Calu3 (cell line): ENCODE data around the gene METTL24. TPM values are rescaled to one million over a fixed set of nuclear protein-coding genes. Genes with fewer than 3 reads are reported as not detected.

Source experiments
- BruUV-seq: library from RNA; stranded (reverse); fragments of 400-500 nt; replicated peaks from 2 replicates; lab custom pipeline; 2021; lab: Mats Ljungman, UMichigan
- CTCF ChIA-PET: fragments of 300-600 bp; sonication (Branson Sonifier 250); formaldehyde crosslinking; loops from one replicate; lab custom pipeline; 2022; ENCODE audit warnings: antibody characterized with exemption; lab: Charles Lee
- DNase-seq: peaks from one replicate; pipeline ENCODE4 v3.0.0; 2022
- H3K27ac Mint-ChIP-seq: one replicate; pipeline ENCODE4 v1.8.0; 2022; ENCODE audit warnings: mixed read lengths; ENCODE audit not compliant: unreplicated experiment
- H3K27me3 Mint-ChIP-seq: one replicate; pipeline ENCODE4 v1.8.0; 2022; ENCODE audit warnings: mixed read lengths; ENCODE audit not compliant: unreplicated experiment
- H3K36me3 Mint-ChIP-seq: one replicate; pipeline ENCODE4 v1.8.0; 2022; ENCODE audit warnings: mild to moderate bottlenecking, moderate library complexity, mixed read lengths; ENCODE audit not compliant: insufficient read depth, unreplicated experiment
- H3K4me1 Mint-ChIP-seq: one replicate; pipeline ENCODE4 v1.8.0; 2022; ENCODE audit warnings: mild to moderate bottlenecking, low read depth, mixed read lengths; ENCODE audit not compliant: unreplicated experiment
- H3K4me3 Mint-ChIP-seq: one replicate; pipeline ENCODE4 v1.8.0; 2022; ENCODE audit warnings: mild to moderate bottlenecking, low read depth, moderate library complexity, mixed read lengths; ENCODE audit not compliant: unreplicated experiment
- H3K9me3 Mint-ChIP-seq: one replicate; pipeline ENCODE4 v1.8.0; 2022; ENCODE audit warnings: low read depth, mixed read lengths; ENCODE audit not compliant: unreplicated experiment
- CTCF ChIP-seq: fragments of 200-600 bp; IDR thresholded peaks from one replicate; pipeline ENCODE4 v1.8.0; 2022; ENCODE audit warnings: antibody characterized with exemption; ENCODE audit not compliant: unreplicated experiment
- intact Hi-C: fragments of 100-400 bp; cut with micrococcal nuclease; formaldehyde crosslinking; loops from one replicate; pipeline ENCODE4 v1.10.0; 2022; ENCODE audit not compliant: unreplicated experiment
- total RNA-seq: library from RNA; stranded (reverse); gene quantifications from 2 replicates; pipeline ENCODE4 v1.2.3, GENCODE V29; 2022

METTL24 gene
- total RNA-seq, 1 experiment from 2014 or later: not detected

- Mint-ChIP-seq H3K36me3 (no peaks in the 10 kb centered on the region), H3K4me3 (no peak overlapping the region), H3K27ac (no peak overlapping the region), H3K27me3 (peaks cover 42% of the 10 kb centered on the region), H3K4me1 (no peaks in the 10 kb centered on the region), H3K9me3 (peaks cover 2% of the 10 kb centered on the region)
- TF ChIP-seq CTCF: no peak
- BruUV-seq: no TSS peak
- CTCF ChIA-PET: interaction anchor here (0.6 to 0.8 kb wide), 2 partner anchors 50 to 68 kb away, joined by 3 to 5 read pairs; no protein-coding TSS in a partner anchor
- intact Hi-C loops: no loop called here
- DNase-seq: no peak
Observed at GRCh38 chr6:110266996-110267395, 91.2 kb downstream of the METTL24 start.

DNA sequence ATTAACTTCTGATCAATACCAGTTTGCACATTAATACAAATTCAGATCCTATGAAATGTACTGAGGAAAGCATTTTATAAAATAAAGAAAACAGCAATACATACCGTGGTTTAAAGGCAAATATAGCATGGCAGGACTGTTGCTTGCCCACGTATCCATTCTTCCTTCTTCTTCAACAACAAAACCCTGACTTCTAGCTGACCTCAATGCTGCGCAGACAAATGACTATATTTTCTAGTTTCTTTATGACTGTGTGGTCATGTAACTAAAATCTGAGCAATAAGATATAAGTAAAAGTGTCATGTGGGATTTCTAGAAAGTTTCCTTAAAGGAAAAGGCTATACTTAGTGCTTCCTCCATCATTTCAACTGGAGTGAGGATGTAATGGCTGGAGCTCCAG lies 92.9 kb downstream of the METTL24 start:
- CTCF ChIA-PET: no interaction called here
- Mint-ChIP-seq H3K27me3 (peaks cover 59% of the 10 kb centered on the region), H3K9me3 (peaks cover 4% of the 10 kb centered on the region), H3K27ac (no peak overlapping the region), H3K4me3 (no peak overlapping the region), H3K36me3 (no peaks in the 10 kb centered on the region), H3K4me1 (no peaks in the 10 kb centered on the region)
- intact Hi-C loops: no loop called here
- DNase-seq: no peak
- BruUV-seq: no TSS peak
- TF ChIP-seq CTCF: no peak

DNA sequence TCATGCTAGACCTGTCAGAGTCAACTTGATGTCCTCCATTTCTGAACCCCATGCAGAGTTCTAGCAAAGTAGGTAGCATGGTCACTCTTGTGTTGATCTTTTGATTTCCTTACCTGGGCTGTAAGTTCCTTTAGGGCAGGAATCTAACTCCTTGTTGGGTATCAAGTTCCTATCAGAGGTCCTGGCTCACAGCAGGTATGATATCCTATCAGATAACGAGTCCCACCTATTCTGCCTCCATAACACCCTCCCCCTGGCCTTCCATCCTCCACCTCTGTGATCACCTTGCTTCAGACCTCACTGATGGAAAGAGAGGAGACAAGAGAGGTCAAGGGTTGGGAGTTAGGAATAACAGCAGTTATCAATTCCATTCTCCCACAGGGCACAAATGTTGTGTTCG lies 101.8 kb downstream of the METTL24 start:
- H3K27me3 Mint-ChIP-seq: peaks cover 43% of the 10 kb centered on the region
- no peak overlapping the region for H3K27ac Mint-ChIP-seq

GRCh38 chr6:110255211-110255750 lies 102.9 kb downstream of the METTL24 start:
- CTCF ChIA-PET: no interaction called here
- no TSS peak for BruUV-seq
- no peak for TF ChIP-seq CTCF
- Mint-ChIP-seq H3K36me3 (no peaks in the 10 kb centered on the region), H3K9me3 (peaks cover 5% of the 10 kb centered on the region), H3K27me3 (peaks cover 32% of the 10 kb centered on the region), H3K4me3 (no peak overlapping the region), H3K27ac (no peak overlapping the region), H3K4me1 (no peaks in the 10 kb centered on the region)
- intact Hi-C loops: no loop called here
- DNase-seq: peak; percentile 21

More for the DNA sequence above, 101.8 kb downstream of the METTL24 start:
- H3K9me3 Mint-ChIP-seq: peaks cover 7% of the 10 kb centered on the region
- H3K4me1 Mint-ChIP-seq: no peaks in the 10 kb centered on the region
- no TSS peak for BruUV-seq
- no peaks in the 10 kb centered on the region for H3K36me3 Mint-ChIP-seq
- CTCF ChIA-PET: no interaction called here
- intact Hi-C loops: no loop called here
- H3K4me3 Mint-ChIP-seq: no peak overlapping the region
- TF ChIP-seq CTCF: no peak
- no peak for DNase-seq
